GM21576 (cell line): ENCODE data around the gene FGF3.

ENCODE experiments used
- ATAC-seq: cut with Tn5 transposase; IDR thresholded peaks from one replicate; pipeline ENCODE4 v1.9.1; 2021; ENCODE audit warnings: mild to moderate bottlenecking, moderate library complexity; ENCODE audit not compliant: unreplicated experiment

The FGF3 gene

DNA sequence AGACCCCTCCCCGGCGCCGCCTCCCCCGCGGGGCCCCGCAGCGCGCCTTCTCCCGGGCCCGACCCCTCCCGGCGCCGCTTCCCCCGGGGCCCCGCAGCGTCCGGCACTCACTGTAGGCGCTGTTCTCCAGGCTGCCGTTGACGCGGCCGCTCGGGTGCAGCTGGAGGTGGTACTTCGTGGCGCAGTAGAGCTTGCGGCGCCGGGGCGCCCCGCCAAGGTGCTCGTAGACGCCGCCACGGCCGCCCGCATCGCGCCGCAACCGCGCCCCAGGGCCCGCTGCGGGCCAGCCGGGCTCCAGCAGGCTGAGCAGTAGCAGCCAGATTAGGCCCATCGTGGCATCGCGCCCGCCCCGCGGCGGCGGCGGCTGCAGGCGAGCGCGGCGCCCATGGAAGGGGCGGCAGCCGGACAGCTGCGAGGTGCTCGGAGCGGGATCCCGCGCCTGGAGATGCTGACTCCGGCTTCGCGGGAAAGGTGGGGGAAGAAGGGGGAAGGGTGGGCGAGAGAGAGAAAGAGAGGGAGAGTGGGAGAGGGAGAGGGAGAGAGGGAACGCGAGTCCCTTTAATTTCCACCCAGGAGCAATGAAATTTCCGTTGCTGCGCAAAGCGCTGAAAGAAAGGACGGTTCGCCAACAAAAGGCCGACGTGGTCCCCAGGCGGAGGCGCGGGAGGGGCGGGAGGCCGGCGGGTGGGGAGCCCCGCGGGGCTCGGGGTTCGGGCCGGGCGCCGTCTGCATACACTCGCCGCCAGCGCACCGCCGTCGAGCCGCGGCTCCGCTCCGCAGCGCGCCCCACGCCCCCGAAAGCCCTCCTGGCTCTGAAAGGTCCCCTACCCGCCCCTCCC is at the start of gene FGF3:
Gene FGF3, minus strand, starts transcription at position 814 of the 839 bp plus-strand sequence. Its CDS starts 483 bp downstream, at position 331.
- ATAC-seq = no peak

DNA sequence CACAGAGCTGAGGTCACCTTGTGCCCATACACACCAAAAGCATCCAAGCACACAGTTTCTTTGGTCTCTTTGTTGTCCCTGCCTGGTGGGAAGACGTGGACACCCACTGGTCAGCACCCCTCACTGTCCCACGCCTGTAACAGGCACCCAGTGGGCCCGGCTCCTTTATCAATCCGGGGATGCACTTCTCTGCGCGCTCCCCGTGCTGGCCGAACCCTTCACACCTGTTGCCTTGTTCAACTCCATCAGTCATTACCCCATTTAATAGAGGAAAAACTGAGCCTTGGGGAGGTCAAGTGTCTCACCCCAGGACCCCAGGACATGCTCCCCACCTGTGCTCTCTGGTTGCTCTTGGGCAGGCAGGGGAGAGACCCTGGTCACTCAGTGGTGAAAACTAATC is 49.7 kb upstream of the FGF3 start:
- ATAC-seq = no peak

DNA sequence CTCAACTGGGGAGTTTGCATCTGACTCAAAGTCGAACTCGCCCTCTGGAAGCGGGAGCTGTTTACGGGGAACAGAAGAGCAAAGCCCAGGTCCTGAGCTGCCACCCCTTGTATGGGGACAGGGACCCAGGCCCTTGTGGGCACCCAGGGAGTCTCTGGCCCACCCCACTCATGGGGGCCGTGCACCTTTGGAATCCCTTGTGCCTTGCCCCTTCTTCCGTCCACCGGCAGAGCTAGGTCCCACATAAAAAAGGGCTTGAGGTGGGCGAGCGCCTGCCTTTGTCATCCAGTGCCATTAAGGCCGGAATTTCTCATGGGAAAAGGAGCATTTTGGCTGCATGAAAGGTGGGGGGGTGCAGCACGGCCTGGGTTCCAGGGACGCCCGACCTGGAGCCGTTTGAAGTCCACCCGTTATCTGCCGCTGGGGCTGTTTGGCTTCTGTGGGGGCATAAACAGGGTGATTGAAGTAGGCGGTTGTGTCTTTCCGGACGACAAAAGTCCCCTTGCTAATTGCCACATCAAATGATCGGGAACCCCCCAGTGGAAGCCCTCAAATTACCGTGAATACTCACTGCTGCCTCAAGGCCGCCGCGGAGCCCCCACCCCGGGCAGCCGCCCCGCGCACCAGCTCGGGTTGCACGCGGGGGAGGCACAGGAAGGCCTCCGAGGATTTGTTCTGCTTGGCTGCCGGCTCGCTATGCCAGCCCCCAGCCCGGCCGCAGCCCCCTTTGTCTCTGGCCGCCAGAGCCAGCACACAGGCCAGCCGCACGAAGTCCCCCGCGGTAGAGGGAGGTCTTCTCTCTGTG is 49.0 kb upstream of the FGF3 start:
- no peak for ATAC-seq

DNA sequence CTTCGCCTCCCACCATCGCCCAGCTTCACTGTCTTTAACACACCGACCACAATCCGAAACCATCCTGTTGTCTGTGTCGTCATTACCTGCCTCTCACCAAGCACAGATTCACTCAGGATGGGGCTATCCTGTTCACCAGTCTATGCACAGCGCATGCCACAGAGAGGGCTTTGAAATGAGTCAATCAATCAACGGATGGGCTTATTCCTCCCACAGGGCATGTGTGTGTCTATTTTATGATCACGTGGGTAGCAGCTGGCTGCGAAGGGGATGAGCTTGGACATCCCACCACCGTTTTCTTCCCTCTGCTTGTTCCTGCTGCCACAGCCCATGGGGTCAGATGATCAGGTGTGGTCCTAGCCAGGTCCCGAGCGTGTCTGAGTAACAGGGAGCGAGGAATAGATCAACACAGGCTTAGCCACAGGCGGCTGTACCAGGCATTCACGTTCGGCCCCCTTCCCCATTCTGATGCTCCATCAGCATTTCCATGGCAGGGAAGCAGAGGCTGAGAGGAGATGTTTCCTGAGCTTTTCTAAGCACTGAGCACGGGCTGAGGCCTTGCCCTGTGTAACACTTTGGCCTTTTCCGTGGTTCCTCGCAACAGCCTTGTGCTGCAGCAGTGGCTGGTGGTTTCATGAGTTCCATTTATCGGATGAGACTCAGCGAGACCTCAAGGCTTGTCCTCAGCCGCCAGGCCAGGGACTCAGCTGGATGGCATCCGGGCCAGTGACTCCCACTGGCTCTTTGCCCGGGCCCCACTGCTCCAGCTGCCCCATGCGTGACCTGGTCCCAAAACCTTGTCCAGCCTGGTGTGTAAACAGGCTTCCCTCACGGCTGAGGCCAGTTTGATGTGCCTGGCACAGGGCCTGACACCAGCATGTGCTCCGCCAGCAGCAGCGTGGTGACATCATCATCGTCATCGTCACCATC is 48.1 kb upstream of the FGF3 start:
- no peak for ATAC-seq

DNA sequence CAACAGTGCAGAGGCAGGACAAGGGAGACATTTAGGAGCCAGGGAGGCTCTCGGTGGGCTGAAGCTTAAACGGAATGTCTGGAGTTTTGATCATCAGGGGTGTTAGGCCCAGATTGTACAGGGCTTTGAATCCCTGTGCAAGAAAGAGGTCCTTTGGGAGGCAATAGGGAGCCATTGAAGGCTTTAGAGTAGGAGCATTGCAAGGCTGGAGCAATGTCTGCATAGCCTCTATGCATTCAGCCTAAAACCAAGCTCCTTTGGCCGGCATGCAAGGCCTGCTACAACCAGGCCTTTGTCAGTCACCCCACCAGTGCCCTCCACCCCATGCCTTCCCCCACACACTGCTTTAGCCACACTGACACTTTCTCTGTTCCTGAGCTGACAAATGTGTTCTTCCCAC is 47.4 kb upstream of the FGF3 start:
- ATAC-seq = no peak

DNA sequence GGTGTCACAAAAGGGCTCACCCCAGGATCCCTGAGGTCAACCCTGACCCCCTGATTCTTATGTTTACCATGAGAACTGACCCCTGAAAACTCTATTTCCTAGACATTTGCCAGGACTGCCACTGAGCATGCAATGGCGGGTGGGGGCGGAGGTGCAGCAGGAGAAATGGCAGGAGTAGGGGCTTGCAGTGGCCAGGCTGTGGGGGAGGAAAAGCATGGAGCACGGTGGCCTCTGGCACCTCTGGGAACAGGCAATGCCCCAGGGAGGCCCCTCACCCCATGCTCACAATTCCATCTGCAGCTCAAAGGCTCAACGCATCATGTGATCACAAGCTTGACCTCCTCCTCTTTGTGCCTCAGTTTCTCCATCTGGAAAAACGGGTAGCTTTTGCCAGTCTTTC is 46.5 kb upstream of the FGF3 start:
- ATAC-seq = no peak

DNA sequence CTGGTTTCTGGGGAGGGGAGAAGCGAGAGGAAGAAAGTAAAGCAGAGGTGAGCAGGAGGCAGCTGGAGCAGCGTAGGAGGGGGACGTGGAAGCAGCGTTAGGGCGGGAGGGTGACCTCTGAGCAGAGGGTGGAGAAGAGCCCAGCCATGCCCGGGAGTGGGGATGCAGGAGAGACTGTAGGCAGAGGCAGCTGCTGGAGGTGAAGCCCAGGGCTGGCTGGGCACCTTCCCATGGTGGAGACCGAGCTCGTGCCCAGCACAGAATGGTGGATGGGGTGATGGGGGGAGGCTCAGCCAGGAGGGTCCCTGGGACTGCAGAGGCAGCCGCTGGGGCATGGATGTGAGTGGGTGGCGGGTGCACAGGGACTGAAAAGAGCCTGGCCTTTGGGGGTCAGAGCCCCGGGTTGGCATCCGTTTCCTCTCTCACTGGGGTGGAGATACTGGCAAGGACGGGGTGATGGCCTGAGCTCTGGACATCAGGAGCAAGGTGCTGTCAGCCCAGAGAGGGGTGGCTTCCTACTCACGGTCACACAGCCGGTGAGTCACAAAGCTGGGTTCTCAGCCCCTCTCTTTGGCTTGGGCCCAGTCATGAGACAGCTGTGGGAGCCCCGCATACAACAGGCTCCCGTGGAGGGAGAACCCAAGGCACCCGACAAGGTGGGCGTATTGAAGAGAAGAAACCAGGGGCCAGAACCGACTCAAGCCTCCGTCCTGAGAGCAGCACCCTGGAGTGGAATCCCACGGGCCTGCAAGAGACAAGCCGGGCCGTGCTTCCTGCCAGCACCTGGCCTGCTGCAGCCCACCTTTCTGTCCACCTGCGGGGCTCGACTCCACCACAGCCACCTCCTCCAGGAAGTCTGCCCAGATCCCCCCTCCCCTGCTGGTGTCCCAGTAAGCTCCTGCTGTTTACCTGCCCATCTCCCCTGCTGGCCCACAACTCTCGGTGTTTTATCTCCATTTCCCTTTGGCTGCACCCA is 45.8 kb upstream of the FGF3 start:
- ATAC-seq = no peak

DNA sequence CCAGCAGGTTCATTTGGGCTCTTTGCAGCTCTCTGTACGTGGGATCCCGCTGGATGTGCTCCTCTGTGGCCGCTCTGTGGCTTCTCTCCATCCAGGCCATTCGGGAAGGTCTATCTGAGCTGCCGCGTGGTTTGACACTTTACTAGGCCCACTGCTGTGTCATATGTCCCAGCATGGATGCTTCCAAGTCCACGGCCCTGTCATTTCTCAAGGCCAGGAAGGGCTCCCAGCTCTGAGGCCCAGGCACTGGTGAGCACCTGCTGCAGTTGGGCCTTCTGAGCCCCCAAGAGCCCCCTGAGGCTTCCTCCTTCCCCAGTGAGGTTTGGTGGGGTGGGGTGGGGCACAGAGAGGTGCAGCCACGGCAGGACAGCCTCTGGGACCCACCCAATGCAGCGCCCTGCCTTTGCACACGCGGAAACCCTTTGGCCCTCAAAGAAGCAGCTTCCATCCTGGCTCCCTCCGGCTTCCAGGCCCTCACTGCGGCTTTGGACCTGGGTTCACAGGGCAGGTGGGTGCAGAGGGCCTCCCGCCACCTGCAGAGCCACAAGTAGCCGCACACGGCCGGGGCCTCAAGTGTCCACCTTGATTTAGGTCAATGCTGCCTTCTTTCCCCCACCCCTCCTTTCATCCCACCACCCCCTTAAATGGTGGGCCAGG is 44.5 kb upstream of the FGF3 start:
- no peak for ATAC-seq

DNA sequence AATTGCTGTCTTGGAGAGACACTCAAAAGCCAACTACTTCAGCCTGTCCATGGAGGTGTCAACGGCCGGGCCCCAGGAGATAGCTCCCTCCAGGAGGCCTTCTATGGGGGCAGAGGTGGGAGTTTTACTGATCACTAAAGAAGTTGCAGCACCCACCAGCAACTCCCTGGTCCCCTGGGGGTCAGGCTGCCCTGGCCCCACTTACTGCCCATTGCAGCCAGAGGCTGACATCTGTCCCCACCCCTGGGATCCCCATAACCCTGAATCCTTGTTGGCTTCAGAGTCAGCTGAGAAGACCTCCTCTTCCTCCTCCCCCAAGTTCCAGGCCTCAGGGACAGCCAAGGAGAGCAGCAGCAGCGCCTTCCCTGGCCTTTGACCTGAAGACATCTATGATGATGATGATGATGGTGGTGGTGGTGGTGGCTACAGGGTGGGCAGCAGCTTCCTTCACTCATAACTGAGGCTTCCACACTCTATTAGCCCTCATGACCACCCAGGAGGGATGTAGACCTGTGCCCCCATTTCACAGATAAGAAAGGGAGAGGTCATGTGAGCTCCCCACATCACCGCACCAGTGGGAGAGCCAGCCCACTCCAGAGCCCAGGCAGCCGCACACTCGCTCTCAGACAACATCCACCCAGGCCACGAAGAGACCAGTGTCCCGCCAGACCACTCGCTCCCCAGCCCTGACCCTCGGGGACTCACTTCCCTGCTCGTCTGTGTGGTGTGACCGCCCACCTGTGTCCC is 43.8 kb upstream of the FGF3 start:
- no peak for ATAC-seq

DNA sequence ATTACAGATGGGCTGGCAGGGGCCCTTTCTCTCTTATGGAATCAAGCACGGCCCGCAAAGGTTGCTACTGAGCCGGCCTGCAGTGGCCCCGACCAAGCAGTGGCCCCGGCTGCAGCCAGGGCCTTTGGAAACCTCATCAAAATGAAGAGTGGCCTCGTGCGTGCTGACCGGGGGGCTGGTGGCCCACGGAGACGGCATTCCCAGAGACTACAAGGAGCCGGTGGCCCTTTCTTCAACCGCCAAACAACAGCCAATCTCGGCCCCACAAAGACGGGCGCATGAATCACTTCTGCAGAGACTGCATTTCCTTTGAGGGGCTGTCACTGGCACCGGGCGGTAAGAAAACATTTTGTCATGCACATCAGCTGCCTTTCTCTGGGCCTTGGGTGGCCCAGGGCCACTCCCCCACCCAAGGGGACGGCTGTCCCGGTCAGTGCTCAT is 43.1 kb upstream of the FGF3 start:
- no peak for ATAC-seq

DNA sequence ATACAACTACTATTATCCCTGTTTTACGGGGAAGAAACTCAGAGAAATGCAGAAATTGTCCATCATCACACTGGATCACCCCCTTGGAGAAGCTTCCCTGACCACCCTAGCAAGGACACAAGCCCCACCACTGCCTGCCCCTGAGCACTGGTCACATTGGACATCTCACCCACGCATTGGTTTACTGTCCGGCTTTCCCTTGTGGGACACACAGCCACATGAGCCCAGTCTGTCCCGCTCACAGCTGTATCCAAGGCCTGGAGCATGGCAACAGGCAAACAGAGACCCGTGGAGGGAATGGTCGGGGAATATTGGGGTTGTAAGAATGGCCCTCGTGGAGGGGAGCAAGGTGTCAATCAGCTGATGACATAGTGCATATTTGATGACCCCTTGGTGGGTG is 42.7 kb upstream of the FGF3 start:
- no peak for ATAC-seq

DNA sequence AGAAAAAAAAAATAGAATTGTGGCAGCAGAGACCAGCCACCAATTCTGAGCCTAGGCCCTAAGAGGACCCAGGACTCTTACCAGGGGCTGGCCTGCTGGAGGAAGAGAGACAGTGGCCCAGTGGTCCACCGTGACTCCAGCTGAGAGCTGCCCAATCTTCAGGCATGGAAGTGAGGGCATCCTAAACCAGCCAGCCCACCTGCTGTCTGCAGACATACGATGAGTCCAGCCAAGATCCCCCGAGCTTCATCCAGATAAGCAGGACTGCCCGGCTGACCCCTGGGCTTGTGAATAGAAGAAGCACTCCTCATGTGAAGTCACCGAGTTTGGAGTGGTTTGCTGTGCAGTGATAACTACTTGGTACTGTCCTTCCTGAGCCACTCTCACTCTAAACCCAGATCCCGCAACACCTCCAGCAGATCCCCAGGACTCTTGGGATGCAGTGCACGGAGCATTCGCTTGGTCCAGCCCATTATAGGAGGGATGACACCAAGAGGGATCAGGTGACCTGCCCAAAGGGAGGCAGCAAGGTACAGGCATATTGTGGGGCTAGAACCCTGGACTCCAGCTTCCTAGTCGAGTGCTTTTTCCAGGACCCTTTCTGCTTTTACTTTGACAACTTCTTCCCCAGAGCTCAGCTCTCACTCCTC is 41.7 kb upstream of the FGF3 start:
- no peak for ATAC-seq

DNA sequence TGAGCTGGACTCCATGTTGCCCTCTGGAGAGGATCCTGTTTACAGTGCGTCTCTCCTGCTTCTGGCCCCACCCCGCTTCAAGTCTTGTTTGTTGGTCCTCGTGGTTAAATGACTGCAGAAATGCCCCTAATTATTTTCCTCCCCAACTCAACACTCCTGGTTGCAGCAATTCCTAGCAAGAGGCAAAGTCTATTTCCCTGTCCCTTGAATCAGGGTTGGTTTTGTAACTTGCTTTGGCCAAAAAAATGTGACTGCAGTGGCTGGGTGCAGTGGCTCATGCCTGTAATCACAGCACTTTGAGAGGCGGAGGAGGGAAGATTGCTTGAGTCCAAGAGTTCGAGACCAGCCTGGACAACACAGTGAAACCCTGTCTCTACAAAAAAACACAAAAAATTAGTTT is 41.0 kb upstream of the FGF3 start:
- ATAC-seq = no peak

DNA sequence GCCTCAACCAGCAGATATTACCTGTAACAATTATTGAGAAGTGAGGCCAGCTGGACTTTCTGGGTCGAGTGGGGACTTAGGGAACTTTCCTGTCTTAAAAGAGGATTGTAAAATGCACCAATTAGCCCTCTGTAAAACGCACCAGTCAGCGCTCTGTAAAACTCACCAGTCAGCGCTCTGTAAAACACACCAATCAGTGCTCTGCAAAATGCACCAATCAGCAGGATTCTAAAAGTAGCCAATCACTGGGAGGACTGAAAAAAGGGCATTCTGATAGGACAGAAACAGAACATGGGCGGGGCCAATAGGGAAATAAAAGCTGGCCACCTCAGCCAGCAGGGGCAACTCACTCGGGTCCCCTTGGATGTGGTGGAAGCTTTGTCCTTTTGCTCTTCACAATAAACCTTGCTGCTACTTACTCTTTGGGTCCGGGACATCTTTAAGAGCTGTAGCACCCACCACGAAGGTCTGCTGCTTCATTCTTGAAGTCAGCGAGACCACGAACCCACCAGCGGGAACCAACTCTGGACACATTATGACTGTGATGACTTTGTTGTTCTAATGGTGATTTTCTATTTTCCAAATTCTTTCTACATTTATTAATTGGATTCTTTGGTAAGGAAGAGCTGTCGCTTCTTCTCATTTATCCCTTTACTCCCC is 40.2 kb upstream of the FGF3 start:
- no peak for ATAC-seq

DNA sequence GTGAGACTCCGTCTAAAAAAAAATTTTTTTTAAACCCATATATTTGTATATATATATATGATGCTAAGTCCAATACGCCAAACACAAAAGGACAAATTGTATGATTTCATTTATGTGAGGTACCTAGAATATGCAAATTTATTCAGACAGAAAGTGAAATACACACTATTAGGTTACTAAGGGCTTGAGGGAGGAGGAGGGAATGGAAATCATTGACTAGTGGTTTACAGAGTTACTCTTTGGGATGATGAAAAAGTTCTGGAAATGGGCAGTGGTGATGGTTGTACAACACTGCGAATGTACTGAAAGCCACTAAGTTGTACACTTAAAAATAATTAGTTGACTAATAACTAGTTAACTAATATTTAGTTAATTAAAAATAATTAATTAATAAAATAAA is 36.2 kb upstream of the FGF3 start:
- ATAC-seq = no peak

DNA sequence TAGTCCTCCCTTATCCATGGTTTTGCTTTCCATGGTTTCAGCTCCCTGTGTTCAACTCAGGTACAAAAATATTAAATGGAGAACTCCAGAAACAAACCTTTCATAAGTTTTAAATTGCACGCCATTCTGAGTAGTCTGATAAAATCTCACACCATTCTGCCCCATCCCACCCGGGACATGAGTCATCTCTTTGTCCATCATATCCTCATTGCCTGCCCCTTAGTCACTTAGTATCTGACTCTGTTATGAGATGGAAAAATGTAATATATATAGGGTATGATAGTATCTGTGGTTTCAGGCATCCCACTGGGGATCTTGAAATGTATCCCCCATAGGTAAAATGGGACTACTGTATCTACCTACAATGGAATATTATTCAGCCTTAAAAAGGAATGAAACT is 35.5 kb upstream of the FGF3 start:
- no peak for ATAC-seq

DNA sequence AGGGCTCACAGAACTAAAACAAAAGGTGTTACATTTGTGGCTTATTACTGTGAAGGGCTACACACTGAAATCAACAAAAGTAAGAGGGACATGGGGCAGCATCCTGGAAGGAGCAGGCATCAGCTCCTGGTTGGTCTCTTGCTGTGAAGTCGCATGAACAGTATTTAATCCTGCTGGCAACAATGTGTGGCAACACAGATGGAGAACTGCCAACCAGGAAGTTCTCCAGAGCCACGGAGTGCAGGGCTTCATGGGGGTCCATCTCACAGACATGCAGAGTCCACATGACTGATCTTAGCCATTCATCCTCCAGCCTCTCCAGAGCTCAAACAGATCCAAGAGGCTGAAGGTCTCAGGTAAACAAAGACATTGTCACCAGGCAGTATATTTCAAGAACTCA is 32.8 kb upstream of the FGF3 start:
- ATAC-seq = no peak

DNA sequence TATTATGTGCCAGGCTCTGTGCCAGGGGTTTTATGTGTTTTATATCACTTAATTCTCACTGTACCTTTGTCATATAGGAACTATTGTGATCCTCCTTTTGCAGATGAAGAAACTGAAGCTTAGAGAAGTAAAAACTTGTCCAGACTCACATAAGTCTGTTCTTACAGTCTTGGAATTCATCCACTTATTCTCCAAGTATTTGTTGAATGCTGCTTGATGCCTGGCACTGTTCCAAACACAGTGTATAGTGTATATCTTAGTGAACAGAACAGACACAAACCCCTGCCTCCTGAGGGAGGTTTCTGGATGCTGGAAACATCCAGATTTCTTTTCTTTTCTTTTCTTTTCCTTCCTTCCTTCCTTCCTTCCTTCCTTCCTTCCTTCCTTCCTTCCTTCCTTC is 29.0 kb upstream of the FGF3 start:
- no peak for ATAC-seq
